Activated naive CD4-positive, alpha-beta T cell treated with anti-CD3 and anti-CD28 coated beads, Interleukin-2, amount 50 U/mL, for 16 hours (primary cell): ENCODE measurements around the gene PLA2G7.
"Not testable (repeated sequence)": the region's sequence is repeated elsewhere in the genome, so short reads cannot be mapped to it uniquely, and the experiment has no call there.

Experiments used
- DNase-seq: peaks from one replicate; pipeline ENCODE4 v3.0.0-alpha.2; 2020

PLA2G7 gene

DNA sequence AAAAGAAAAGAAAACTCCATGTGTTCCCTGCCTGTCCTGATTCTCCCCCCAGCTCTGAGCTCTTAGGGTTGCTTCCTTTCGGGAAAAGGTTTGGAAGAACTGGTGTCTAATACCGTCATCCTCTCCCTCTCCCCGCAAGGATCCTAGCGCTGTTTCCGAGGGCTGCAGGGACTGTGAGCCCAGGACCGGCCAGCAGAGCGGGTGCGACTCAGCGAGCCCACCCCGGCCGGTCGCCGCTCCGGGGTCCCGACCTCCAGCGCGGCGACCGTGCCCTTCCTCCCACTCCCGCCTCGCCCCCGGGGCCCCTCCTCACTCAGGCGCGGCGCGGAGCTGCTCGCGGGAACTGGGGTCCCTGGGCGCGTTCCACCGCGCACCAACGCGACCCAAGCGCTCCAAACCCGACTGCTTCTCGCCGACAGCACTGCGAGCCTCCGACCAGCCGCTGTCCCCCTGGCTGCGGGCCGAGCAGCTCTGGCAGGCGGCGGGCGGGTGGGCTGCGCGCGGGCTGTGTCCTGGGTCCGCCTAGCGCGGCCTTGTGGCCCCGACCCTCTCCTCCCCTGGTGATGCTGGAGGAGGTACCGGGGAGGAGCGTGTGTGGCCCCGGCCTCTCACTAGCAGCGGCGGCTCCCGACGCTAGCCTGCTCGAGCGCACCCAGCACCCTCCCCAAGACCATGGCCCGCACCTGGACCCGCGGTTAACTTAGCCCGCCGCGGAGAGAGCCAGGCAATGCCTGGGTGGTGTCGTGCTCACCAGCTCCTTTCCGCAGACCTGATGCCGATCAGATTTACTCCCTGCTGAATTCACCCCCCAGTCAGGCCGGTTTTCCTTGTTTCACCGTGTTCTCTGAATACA, at the start of gene PLA2G7:
PLA2G7 (minus strand) TSS at position 509 of the 853 bp plus-strand sequence. CDS start 12,484 bp downstream, outside the sequence.
- DNase-seq: no peak

DNA sequence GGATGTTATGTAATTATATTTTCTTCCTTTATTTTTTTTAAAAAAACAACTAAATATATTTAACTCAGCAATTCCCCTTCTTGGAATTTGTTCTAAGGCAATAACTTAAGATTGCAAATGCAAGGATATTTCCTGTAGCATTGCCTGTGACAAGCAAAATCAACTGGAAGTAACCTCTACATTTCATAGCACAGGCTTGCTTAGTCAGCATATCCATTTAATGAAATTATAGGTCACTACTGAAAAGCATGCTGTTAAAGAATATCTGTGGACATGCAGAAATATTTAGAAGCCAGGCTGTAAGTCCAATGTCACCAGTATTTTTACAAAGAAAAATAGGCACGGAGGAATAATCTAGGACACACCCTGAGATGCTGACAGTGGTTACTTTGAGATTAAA, 49.4 kb upstream of the PLA2G7 start:
- no peak for DNase-seq

DNA sequence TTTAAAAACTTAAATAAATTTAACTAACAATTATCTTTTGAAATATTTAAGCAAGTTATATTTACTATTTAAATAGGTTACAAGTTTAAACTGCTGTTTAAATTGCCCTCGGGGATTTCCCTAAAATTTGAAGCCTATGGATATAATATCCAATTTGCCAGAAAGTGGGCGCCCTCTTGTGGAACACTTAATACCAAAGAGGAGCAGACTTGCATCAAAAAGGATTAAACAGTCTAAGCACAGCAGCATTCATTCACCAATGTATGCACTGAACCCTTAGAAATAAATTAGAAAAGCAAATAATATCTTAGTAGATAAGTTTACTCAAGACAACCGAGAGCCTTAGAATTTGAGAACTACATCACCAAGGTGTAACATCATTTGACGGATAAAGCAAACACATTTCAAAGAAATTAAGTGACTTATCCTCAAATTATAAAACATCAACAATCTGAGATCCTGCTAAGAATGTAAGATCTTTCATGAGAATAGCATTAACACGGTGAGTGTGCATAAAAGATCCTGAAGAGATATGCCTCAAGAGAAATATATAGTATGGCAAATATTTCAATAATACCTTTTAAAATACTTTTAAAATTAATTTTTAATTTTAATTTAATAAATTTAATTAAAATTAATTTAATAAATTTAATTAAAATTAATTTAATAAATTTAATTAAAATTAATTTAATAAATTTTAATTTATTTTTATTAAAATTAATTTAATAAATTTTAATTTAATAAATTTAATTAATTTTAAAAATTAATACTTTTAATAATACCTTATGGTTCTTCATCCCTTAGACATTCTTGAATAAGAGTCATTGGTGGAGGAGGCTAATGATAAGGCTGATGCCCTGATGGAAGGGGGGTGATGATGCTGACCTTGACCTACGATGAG, 46.6 kb upstream of the PLA2G7 start:
- no peak for DNase-seq

DNA sequence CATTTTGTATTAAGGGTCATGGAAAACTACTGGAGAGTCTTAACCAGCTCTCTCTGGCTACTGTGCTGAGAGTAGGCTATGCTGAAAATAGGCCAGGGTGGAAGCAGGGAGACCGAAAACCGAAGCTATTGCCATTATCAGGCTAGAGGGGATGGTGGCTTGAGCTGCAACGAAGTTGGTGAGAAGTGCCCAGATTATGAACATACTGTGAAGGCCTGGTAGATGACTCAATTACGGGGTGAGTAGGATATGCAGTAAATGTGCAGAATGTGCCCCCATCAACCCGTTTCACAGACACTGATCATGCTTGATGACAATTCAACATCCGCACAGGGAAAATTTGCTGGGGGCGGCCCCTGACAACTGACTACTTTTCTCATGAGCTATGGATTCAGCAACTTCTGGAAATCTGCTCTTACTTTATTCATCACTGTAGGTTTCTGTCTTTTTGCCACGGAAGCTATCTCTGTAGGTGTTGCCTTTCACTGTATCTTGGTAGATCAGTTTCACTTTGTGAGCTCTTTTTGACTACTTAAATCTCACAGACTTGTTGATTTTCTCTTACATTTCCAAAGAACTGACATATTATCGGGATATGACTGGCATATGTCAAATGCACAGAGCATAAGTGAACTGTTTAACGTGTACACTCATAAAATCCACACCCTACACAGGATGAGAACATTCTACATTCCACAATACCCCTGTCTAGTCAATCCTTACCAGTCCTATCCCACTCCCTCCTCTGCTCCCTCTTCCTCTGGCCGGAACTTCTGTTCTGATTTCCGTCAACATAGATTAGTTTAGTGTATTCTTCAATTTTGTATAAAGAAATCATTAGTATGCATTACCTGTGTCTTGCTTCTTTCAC, 42.5 kb upstream of the PLA2G7 start:
- DNase-seq: no peak

DNA sequence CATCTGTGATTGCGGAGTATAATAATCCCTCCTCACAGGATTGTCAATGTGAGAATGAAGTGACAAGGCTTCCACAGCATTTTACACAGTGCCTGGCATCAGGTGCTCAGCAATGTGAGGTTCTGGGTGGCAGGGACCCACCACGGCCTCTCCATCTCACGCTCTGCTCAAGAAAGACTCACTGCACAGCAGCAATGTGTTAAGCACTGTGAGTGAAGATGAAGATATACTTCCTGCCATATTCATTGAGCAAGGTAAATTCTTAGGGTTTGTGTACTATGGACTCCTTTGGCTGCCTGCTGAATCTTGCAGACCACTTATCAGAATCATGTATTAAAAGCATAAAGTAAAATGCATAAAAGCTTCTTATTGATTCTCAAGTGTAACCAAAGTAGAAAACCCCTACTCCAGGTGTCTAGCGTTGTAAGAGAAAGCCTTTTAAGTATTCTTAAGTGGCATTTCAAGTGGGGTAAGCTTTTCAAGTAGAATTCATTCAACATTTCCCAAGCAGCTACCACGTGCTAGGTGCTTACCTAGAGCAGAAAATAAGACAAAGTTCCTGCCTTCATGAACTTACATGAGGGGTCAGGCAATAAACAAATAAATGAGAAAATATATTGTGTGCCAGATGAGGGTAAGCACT, 41.0 kb upstream of the PLA2G7 start:
- DNase-seq: no peak

DNA sequence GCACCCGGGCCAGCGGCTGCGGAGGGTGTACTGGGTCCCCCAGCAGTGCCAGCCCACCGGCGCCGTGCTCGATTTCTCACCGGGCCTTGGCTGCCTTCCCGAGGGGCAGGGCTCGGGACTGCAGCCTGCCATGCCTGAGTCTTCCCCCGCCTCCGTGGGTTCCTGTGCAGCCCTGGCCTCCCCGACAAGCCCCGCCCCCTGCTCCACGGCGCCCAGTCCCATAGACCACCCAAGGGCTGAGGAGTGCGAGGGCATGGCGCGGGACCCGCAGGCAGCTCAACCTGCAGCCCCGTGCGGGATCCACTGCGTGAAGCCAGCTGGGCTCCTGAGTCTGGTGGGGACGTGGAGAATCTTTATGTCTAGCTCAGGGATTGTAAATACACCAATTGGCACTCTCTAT, 39.6 kb upstream of the PLA2G7 start:
- DNase-seq: not testable (repeated sequence)

DNA sequence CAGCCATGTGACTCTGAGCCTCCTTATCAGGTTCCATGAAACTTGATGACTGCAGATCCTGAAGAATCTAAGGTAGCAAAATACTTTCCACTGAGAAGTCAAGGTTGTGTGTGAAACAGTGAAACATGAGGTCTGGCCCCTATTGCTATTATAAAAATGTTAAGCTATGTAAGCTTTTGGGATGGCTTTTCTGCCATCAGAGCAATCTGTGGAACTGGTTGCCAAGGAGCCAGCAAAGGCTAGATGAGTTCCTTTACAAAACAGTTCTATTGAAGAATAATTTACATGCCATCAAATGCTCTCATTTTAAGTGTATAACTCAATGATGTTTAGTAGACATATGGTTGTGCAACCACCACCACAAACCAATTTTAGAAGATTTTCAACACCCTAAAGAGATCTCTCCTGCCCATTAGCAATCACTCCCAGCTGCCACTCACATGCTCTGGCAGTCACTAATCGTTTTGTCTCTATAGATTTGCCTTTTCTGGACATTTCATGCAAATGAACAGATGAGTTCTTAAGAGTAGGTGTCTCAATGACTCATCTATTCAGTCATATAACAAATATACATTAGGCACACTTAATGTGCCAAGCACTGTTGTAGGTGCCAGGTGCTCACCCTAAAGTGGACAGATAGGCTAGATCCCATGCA, 38.2 kb upstream of the PLA2G7 start:
- no peak for DNase-seq

DNA sequence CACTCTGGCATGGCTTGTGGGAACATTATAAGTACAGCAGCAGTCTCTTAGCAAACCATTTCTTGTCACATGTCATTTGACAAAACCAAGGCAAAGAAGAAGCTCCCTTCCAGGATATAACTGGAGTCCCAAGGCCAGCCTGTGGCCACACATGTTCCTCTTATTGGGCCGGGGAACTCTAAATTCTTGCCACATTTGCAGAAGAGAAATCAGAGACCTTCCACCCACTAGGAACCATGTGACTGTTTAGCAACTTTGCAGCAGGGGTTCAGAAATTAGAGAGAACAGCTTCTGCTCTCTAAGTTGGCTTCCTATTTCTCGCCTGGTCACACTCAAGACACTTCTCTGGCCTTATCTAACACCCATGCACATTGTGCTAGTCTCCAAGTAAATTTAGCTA, 37.6 kb upstream of the PLA2G7 start:
- no peak for DNase-seq

DNA sequence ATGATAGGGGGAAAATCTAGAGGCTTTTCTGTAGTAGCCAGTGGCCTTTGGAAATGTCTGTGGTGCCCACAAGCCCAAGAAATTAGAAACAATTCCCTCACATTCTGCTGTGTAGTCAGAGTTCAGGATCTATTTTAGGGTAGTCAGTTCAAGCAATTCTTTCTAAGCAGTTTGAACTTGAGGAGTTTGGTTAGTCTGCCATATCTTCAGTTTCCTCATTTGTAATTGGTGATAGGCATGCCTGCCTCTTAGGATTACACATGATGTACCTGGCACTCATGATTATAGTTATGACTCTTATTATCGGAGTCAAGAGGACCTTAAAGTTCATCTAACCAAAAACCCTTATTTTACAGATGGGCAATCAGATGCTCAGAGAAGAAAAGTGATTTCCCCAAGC, 36.8 kb upstream of the PLA2G7 start:
- DNase-seq: no peak

DNA sequence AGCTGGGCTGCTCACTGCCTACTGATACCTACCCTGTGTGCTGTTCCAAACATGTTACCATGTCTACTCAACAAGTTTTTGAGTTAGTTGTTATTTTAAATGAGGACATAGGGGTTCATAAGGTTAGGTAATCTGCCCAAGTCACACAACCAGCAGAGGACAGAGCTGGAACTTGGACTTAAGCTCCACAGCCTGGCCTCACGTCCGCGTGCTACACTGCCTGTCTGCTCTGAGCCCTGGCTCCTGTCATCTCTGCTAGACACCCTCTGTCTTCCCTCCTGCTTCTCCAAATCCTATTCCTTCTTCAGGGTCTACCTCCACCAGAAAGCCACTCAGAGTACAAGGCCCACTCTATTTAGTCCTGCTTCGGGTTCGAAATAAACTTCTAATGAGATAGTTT, 29.8 kb upstream of the PLA2G7 start:
- DNase-seq: no peak

DNA sequence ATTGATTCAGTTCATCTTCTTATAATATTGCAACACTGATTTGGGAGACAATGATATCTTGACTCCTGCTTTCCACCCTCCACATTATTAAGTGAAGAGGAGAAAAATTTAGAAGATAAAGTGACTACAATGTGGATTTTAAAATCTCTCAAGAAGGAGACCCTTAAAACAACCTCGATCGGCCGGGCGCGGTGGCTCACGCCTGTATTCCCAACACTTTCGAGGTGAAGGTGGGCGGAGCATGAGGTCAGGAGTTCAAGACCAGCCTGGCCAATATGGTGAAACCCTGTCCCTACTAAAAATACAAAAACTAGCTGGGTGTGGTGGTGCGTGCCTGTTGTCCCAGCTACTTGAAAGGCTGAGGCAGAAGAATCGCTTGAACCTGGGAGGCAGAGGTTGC, 29.1 kb upstream of the PLA2G7 start:
- not testable (repeated sequence) for DNase-seq

DNA sequence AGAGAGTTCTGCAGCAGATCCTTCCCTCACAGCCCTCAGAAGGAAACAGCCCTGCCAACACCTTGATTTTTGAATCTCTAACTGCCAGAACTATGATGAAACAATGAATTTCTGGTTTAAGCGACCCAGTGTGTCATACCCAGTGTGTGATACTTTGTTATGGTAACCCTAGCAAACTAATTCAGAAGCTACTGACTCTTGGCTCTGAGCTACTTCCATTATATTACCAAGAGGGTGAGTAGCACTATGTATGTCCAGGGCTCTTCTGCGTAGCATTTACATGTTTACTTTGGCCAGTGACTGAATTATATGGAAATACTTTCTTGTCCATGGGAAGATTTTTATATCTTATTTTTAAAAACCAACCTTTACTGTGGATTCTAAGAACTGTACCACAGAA, 28.3 kb upstream of the PLA2G7 start:
- DNase-seq: no peak

DNA sequence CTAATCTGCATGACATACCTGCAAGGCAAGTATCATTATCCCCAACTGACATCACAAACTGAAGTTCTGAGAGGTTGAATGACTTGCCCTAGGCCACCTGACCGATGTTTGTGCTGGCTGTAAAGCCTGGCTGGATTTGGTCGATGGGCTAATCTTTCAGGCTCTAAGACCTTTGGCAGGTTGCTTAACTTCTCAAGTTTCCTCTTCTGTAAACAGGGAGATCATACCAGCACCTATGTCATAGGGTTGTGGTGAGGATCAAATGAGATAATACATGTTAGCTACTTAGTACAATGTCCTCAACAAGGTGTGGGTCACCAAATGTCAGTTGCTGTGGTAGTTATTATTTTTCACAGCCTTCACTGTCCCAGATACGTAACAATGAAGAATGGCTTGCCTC, 25.8 kb upstream of the PLA2G7 start:
- no peak for DNase-seq

DNA sequence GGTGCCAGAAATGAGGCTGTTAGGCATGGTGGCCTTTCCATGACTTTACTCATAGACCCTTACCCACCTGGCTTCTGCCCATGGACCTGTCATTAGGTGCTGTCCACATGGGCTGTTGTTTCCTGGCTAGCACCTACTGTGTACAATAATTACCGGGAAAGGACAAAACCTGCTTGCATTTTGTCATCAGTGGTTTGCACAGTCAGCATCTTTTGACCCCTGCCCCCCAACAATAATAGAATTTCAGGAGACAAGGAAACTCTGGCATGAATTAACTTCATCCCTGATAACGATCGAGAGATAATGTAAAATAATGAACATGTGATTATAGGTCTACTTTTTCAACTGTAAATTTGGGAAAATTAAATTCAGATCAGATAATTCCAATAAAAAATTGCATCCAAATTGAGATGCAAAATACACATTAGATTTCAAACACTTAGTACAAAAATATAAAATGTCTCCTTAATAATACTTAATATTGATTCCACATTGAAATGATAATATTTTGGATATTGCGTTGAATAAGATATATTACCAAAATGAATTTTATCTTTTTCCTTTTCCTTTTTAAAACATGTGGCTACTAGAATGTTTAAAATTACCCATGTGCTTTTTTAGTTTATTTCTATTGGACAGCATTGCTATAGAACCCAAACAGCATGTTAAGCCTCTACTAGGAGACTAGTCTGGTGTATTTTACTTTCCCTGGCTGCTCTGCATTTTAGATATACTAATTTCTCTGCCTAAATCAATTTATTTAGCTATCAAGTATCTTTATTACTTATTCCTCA, 24.0 kb upstream of the PLA2G7 start:
- no peak for DNase-seq

DNA sequence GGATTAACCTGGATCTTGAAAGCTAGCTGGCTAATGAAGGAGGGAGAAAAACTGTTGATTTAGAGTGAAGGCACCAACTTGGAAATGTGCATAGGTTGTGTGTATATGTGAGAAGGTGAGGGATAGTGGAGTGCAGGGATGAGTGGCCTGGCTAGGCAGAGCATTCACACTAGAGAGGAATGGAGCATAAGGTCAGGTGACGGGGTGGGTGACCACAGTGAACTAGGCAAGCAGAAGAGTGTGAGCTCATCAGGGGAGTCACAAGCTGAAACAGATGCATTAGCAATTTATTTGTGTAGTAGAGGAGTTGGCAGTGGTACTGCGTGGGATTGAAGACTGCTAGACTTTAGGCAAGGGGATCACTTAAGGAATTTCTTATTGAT, 22.0 kb upstream of the PLA2G7 start:
- no peak for DNase-seq

DNA sequence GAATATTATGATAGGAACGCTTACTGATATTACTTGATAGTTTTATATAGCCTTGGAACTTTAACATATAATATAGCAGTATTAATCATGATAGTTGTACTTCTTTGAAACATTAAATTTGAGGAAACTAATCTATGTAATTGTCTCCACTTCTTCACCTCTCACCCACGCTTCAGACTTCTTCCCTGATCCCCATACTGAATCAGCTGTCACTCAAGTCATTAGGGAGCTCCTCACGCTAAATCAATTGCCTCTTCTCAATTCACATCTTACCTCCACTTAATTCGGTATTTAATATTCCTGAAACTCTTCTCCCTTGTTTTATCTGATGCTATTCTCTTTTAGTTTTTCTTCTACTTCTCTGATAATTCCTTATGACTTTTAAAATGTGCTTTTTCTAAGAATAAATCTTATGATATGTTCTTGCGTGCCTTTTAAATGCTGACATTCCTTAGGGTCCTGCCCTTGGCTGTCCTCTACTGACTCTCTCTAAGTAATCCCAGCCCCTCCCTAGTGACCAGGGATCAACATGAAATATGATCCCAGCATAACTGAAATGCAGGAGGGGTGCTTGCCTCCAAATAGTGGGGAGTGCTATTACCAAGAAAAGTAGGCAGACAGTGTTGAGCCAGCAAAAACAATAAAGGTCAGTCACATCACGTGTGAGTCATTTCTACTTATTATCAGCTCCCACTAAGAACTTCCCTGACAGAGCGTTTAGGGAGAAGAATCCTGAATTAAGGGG, 21.5 kb upstream of the PLA2G7 start:
- no peak for DNase-seq

DNA sequence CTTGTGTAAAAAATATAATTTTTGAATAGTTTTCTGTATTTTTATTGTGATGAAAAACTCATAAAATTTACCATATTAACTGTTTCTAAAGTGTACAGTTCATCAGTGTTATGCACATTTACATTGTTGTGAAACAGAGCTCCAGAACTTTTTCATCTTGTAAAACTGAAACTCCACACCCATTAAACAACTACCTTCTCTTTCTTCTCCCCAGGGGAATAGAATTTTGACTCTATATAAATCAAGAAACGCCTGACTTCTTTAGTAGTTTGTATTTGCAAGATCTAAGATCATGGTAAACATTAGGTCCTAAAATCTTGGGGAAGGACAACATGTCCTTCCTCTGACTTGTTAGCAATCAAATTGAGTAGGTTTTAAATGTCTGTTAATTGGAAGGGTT, 20.7 kb upstream of the PLA2G7 start:
- no peak for DNase-seq

DNA sequence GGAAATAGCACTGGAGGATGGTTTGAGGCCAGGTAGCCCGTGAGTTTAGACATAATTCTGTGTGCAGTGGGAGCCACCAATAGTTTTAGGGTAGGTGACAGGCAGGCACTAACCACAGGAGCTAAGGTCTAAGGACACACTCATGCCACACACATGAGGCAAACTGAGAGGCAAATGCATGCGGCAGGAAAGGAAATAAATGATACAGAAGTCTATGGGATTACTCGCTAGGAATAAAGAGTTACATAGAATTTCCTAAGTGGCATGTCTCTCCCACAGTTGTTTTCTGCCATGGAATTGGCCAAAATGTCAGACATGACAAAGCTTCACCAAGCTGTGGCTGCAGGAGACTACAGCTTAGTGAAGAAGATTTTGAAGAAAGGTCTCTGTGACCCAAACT, 16.5 kb upstream of the PLA2G7 start:
- no peak for DNase-seq

DNA sequence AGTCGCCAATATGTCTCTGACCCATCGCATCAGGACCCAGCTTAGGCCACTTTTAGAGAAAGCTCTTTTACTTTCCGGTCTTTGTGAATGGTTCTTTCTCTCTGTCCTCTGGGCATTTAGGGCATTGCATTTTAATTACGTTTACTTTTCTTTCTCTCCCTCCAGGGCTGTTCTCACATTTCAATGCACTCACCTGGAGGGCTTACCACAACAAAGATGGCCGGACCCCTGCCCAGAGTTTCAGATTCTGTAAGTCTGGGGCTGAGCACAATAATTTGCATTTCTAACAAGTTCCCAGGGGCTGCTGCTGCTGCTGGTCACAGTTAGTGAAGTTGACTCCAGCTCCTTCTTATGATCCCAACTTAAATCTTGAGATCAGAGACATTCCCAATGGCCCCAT, 14.6 kb upstream of the PLA2G7 start:
- DNase-seq: no peak

DNA sequence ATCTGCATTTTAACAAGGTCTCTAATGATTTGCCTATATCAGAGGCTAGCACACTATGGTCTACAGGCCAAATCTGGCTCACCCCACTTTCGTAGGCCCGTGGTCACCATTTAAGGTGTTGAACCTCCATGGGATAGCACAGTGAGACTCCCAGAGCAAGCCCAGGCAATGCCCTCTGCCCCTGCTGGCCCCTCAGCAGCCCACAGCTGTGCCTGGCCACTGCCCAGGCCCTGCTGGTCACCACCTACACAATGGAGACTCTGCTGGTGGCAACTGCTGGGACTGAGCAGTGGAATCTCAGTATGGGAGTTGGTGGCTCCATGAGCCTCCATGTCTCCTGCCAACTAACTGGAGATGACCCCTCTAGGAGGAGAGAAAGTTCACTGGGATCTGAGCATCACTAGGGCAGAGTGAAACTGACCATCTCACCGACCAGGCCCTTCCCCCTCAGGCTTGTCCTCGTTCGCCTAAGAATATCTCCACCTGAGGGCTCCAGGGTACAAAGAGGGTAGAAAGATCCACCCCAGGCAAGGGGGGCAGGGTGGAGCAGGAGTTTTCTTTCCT, 13.8 kb upstream of the PLA2G7 start:
- DNase-seq: no peak
